Activated naive CD4-positive, alpha-beta T cell treated with anti-CD3 and anti-CD28 coated beads, Interleukin-2, amount 10 ng/mL, durations not matched to agents 7 days and 5 days (primary cell): Measurements from ENCODE around the gene LRTM1.

ENCODE experiments used
- CTCF ChIA-PET: fragments of 350-600 bp; sonication (Branson Sonifier 250); formaldehyde crosslinking; loops from one replicate; lab custom pipeline; 2021; ENCODE audit warnings: antibody characterized with exemption; lab: Charles Lee
- DNase-seq: peaks from one replicate; pipeline ENCODE4 v3.0.0-alpha.2; 2020
- H3K27ac Mint-ChIP-seq: one replicate; pipeline ENCODE4 v1.8.0; 2021; ENCODE audit warnings: mild to moderate bottlenecking, moderate library complexity, mixed read lengths
- H3K27me3 Mint-ChIP-seq: one replicate; pipeline ENCODE4 v1.8.0; 2021; ENCODE audit warnings: mild to moderate bottlenecking, mixed read lengths
- H3K36me3 Mint-ChIP-seq: one replicate; pipeline ENCODE4 v1.8.0; 2021; ENCODE audit warnings: mixed read lengths
- H3K4me1 Mint-ChIP-seq: one replicate; pipeline ENCODE4 v1.8.0; 2021; ENCODE audit warnings: mixed read lengths
- H3K4me3 Mint-ChIP-seq: one replicate; pipeline ENCODE4 v1.8.0; 2021; ENCODE audit warnings: mild to moderate bottlenecking, moderate library complexity, mixed read lengths
- H3K9me3 Mint-ChIP-seq: one replicate; pipeline ENCODE4 v1.8.0; 2021; ENCODE audit warnings: mixed read lengths

The LRTM1 gene

GRCh38 chr3:54917862-54918261, 10.0 kb downstream of the LRTM1 start:
- CTCF ChIA-PET = no interaction called here

GRCh38 chr3:54917174-54917573, 10.7 kb downstream of the LRTM1 start:
- H3K36me3 Mint-ChIP-seq = no peaks in the 10 kb centered on the region
- CTCF ChIA-PET = no interaction called here
- no peak overlapping the region for H3K27ac Mint-ChIP-seq
- no peaks in the 10 kb centered on the region for H3K27me3 Mint-ChIP-seq
- DNase-seq = no peak
- H3K4me3 Mint-ChIP-seq = no peak overlapping the region
- no peaks in the 10 kb centered on the region for H3K4me1 Mint-ChIP-seq
- H3K9me3 Mint-ChIP-seq = peaks cover 2% of the 10 kb centered on the region

More at GRCh38 chr3:54917862-54918261, 10.0 kb downstream of the LRTM1 start:
- no peaks in the 10 kb centered on the region for H3K36me3 Mint-ChIP-seq
- no peak overlapping the region for H3K4me3 Mint-ChIP-seq
- no peaks in the 10 kb centered on the region for H3K27me3 Mint-ChIP-seq
- peaks cover 2% of the 10 kb centered on the region for H3K9me3 Mint-ChIP-seq
- no peak overlapping the region for H3K27ac Mint-ChIP-seq
- no peaks in the 10 kb centered on the region for H3K4me1 Mint-ChIP-seq
- DNase-seq = no peak

- no peak for DNase-seq
- H3K4me3 Mint-ChIP-seq = no peak overlapping the region
- H3K9me3 Mint-ChIP-seq = peaks cover 2% of the 10 kb centered on the region
- H3K27ac Mint-ChIP-seq = no peak overlapping the region
- H3K27me3 Mint-ChIP-seq = no peaks in the 10 kb centered on the region
- CTCF ChIA-PET = no interaction called here
- H3K4me1 Mint-ChIP-seq = no peaks in the 10 kb centered on the region
- H3K36me3 Mint-ChIP-seq = no peaks in the 10 kb centered on the region
These were observed 11.1 kb downstream of the LRTM1 start for GRCh38 chr3:54916732-54917131.

GRCh38 chr3:54915976-54916375, 11.9 kb downstream of the LRTM1 start:
- Mint-ChIP-seq H3K9me3 (peaks cover 2% of the 10 kb centered on the region), H3K27me3 (no peaks in the 10 kb centered on the region), H3K27ac (no peak overlapping the region), H3K36me3 (no peaks in the 10 kb centered on the region), H3K4me1 (no peaks in the 10 kb centered on the region), H3K4me3 (no peak overlapping the region)
- CTCF ChIA-PET = no interaction called here
- DNase-seq = no peak

GRCh38 chr3:54915181-54915580, 12.7 kb downstream of the LRTM1 start:
- no peak for DNase-seq
- H3K4me3 Mint-ChIP-seq = no peak overlapping the region
- H3K36me3 Mint-ChIP-seq = no peaks in the 10 kb centered on the region
- H3K9me3 Mint-ChIP-seq = peaks cover 2% of the 10 kb centered on the region
- H3K27ac Mint-ChIP-seq = no peak overlapping the region
- no peaks in the 10 kb centered on the region for H3K27me3 Mint-ChIP-seq
- CTCF ChIA-PET = no interaction called here
- H3K4me1 Mint-ChIP-seq = no peaks in the 10 kb centered on the region

GRCh38 chr3:54914180-54914579, 13.7 kb downstream of the LRTM1 start:
- peaks cover 2% of the 10 kb centered on the region for H3K9me3 Mint-ChIP-seq
- no peaks in the 10 kb centered on the region for H3K27me3 Mint-ChIP-seq
- no peak overlapping the region for H3K27ac Mint-ChIP-seq
- H3K4me1 Mint-ChIP-seq = no peaks in the 10 kb centered on the region
- CTCF ChIA-PET = no interaction called here
- no peak overlapping the region for H3K4me3 Mint-ChIP-seq
- no peaks in the 10 kb centered on the region for H3K36me3 Mint-ChIP-seq
- DNase-seq = no peak

GRCh38 chr3:54909191-54909590, 18.7 kb downstream of the LRTM1 start:
- Mint-ChIP-seq H3K27me3 (no peaks in the 10 kb centered on the region), H3K4me3 (no peak overlapping the region), H3K9me3 (no peaks in the 10 kb centered on the region), H3K27ac (no peak overlapping the region), H3K4me1 (no peaks in the 10 kb centered on the region), H3K36me3 (no peaks in the 10 kb centered on the region)
- CTCF ChIA-PET = no interaction called here
- DNase-seq = no peak

GRCh38 chr3:54906763-54907162, 21.1 kb downstream of the LRTM1 start:
- Mint-ChIP-seq H3K27me3 (no peaks in the 10 kb centered on the region), H3K4me1 (no peaks in the 10 kb centered on the region), H3K9me3 (no peaks in the 10 kb centered on the region), H3K36me3 (no peaks in the 10 kb centered on the region), H3K27ac (no peak overlapping the region), H3K4me3 (no peak overlapping the region)
- no peak for DNase-seq
- CTCF ChIA-PET = no interaction called here

GRCh38 chr3:54905920-54906319, 21.9 kb downstream of the LRTM1 start:
- no peak overlapping the region for H3K4me3 Mint-ChIP-seq
- no peaks in the 10 kb centered on the region for H3K4me1 Mint-ChIP-seq
- no peaks in the 10 kb centered on the region for H3K27me3 Mint-ChIP-seq
- no peaks in the 10 kb centered on the region for H3K9me3 Mint-ChIP-seq
- no peaks in the 10 kb centered on the region for H3K36me3 Mint-ChIP-seq
- DNase-seq = no peak
- CTCF ChIA-PET = no interaction called here
- no peak overlapping the region for H3K27ac Mint-ChIP-seq

GRCh38 chr3:54905261-54905888, 22.5 kb downstream of the LRTM1 start:
- Mint-ChIP-seq H3K27ac (no peak overlapping the region), H3K4me3 (no peak overlapping the region), H3K27me3 (no peaks in the 10 kb centered on the region), H3K4me1 (no peaks in the 10 kb centered on the region), H3K36me3 (no peaks in the 10 kb centered on the region), H3K9me3 (no peaks in the 10 kb centered on the region)
- DNase-seq = no peak
- CTCF ChIA-PET = no interaction called here

- no peak for DNase-seq
- Mint-ChIP-seq H3K9me3 (no peaks in the 10 kb centered on the region), H3K4me1 (no peaks in the 10 kb centered on the region), H3K27ac (no peak overlapping the region), H3K4me3 (no peak overlapping the region), H3K36me3 (no peaks in the 10 kb centered on the region), H3K27me3 (no peaks in the 10 kb centered on the region)
- CTCF ChIA-PET = no interaction called here
These were observed 25.8 kb downstream of the LRTM1 start for GRCh38 chr3:54901906-54902685.

GRCh38 chr3:54900838-54901591, 26.8 kb downstream of the LRTM1 start:
- no peak overlapping the region for H3K4me3 Mint-ChIP-seq
- H3K36me3 Mint-ChIP-seq = no peaks in the 10 kb centered on the region
- CTCF ChIA-PET = no interaction called here
- no peak overlapping the region for H3K27ac Mint-ChIP-seq
- no peaks in the 10 kb centered on the region for H3K4me1 Mint-ChIP-seq
- no peaks in the 10 kb centered on the region for H3K27me3 Mint-ChIP-seq
- no peak for DNase-seq
- no peaks in the 10 kb centered on the region for H3K9me3 Mint-ChIP-seq

GRCh38 chr3:54899273-54899672, 28.6 kb downstream of the LRTM1 start:
- Mint-ChIP-seq H3K36me3 (no peaks in the 10 kb centered on the region), H3K27ac (no peak overlapping the region), H3K27me3 (no peaks in the 10 kb centered on the region), H3K9me3 (no peaks in the 10 kb centered on the region), H3K4me1 (no peaks in the 10 kb centered on the region), H3K4me3 (no peak overlapping the region)
- no peak for DNase-seq
- CTCF ChIA-PET = no interaction called here

- DNase-seq = no peak
- H3K36me3 Mint-ChIP-seq = no peaks in the 10 kb centered on the region
- no peaks in the 10 kb centered on the region for H3K27me3 Mint-ChIP-seq
- no peaks in the 10 kb centered on the region for H3K9me3 Mint-ChIP-seq
- H3K27ac Mint-ChIP-seq = no peak overlapping the region
- CTCF ChIA-PET = no interaction called here
- no peaks in the 10 kb centered on the region for H3K4me1 Mint-ChIP-seq
- H3K4me3 Mint-ChIP-seq = no peak overlapping the region
These were observed 30.7 kb downstream of the LRTM1 start for GRCh38 chr3:54897028-54897711.
